HUES6 (cell line): ENCODE results near the gene PUDP.
"Not testable (repeated sequence)": the region's sequence is repeated elsewhere in the genome, so short reads cannot be mapped to it uniquely, and the experiment has no call there.

Experiments
- H3K27ac ChIP-seq: 2 replicates; pipeline ENCODE4 v1.7.0; 2013; ENCODE audit warnings: low read depth, mild to moderate bottlenecking, low read length, inconsistent platforms
- H3K27me3 ChIP-seq: 2 replicates; pipeline ENCODE4 v1.6.1; 2013; ENCODE audit warnings: low read length; ENCODE audit not compliant: control insufficient read depth, insufficient read depth
- H3K36me3 ChIP-seq: 2 replicates; pipeline ENCODE4 v1.6.1; 2013; ENCODE audit warnings: low read length; ENCODE audit not compliant: control insufficient read depth, insufficient read depth
- H3K4me1 ChIP-seq: 2 replicates; pipeline ENCODE4 v1.6.1; 2013; ENCODE audit warnings: low read length; ENCODE audit not compliant: control insufficient read depth, insufficient read depth
- H3K4me3 ChIP-seq: 2 replicates; pipeline ENCODE4 v1.5.1; 2013; ENCODE audit warnings: low read depth, low read length
- H3K9ac ChIP-seq: one replicate; pipeline ENCODE4 v1.6.1; 2013; ENCODE audit warnings: mild to moderate bottlenecking, low read length
- H3K9me3 ChIP-seq: 2 replicates; pipeline ENCODE4 v1.6.1; 2013; ENCODE audit warnings: low read depth, low read length; ENCODE audit not compliant: control insufficient read depth, insufficient read depth

The PUDP gene

GRCh38 chrX:7059859-7060258 is 88.1 kb downstream of the PUDP start:
- H3K4me1 ChIP-seq, result 0 out of 2 replicates have a peak, but pooled peaks cover 3% of the 10 kb centered on the region
- H3K9me3 ChIP-seq, result 0 out of 2 replicates have a peak, but pooled peaks cover 3% of the 10 kb centered on the region
- no peaks in the 10 kb centered on the region for H3K27me3 ChIP-seq
- H3K27ac ChIP-seq, result no peak overlapping the region
- no peak overlapping the region for H3K9ac ChIP-seq
- H3K4me3 ChIP-seq, result no peak overlapping the region
- peaks cover 19% of the 10 kb centered on the region for H3K36me3 ChIP-seq

GRCh38 chrX:7059214-7059838 is 88.6 kb downstream of the PUDP start:
- 0 out of 2 replicates have a peak, but pooled peaks cover 3% of the 10 kb centered on the region for H3K4me1 ChIP-seq
- no peak overlapping the region for H3K9ac ChIP-seq
- peaks cover 19% of the 10 kb centered on the region for H3K36me3 ChIP-seq
- 0 out of 2 replicates have a peak, but pooled peaks cover 3% of the 10 kb centered on the region for H3K9me3 ChIP-seq
- no peaks in the 10 kb centered on the region for H3K27me3 ChIP-seq
- no peak overlapping the region for H3K4me3 ChIP-seq
- H3K27ac ChIP-seq, result no peak overlapping the region

GRCh38 chrX:7055386-7056137 is 92.4 kb downstream of the PUDP start:
- Histone ChIP-seq H3K27ac (no peak overlapping the region), H3K9me3 (no peaks in the 10 kb centered on the region), H3K9ac (no peak overlapping the region), H3K27me3 (no peaks in the 10 kb centered on the region), H3K36me3 (peaks cover 12% of the 10 kb centered on the region), H3K4me1 (0 out of 2 replicates have a peak, but pooled peaks cover 1% of the 10 kb centered on the region), H3K4me3 (no peak overlapping the region)

- Histone ChIP-seq H3K36me3 (peaks cover 17% of the 10 kb centered on the region), H3K4me3 (no peak overlapping the region), H3K27ac (no peak overlapping the region), H3K4me1 (no peaks in the 10 kb centered on the region), H3K9ac (no peak overlapping the region), H3K9me3 (no peaks in the 10 kb centered on the region), H3K27me3 (no peaks in the 10 kb centered on the region)
These were observed 93.4 kb downstream of the PUDP start for GRCh38 chrX:7054219-7055216.

- Histone ChIP-seq H3K27ac (no peak overlapping the region), H3K4me3 (no peak overlapping the region), H3K9me3 (no peaks in the 10 kb centered on the region), H3K36me3 (peaks cover 15% of the 10 kb centered on the region), H3K27me3 (no peaks in the 10 kb centered on the region), H3K4me1 (no peaks in the 10 kb centered on the region), H3K9ac (no peak overlapping the region)
These were observed 95.4 kb downstream of the PUDP start for GRCh38 chrX:7052541-7052940.

GRCh38 chrX:7050271-7050670 is 97.7 kb downstream of the PUDP start:
- Histone ChIP-seq H3K36me3 (peaks cover 6% of the 10 kb centered on the region; the same call in 1 of the 2 replicates), H3K9ac (no peak overlapping the region), H3K4me3 (no peak overlapping the region), H3K9me3 (no peaks in the 10 kb centered on the region), H3K27ac (no peak overlapping the region), H3K27me3 (no peaks in the 10 kb centered on the region), H3K4me1 (no peaks in the 10 kb centered on the region)

- H3K27me3 ChIP-seq, result no peaks in the 10 kb centered on the region
- no peaks in the 10 kb centered on the region for H3K4me1 ChIP-seq
- H3K9ac ChIP-seq, result no peak overlapping the region
- H3K9me3 ChIP-seq, result no peaks in the 10 kb centered on the region
- no peak overlapping the region for H3K27ac ChIP-seq
- no peak overlapping the region for H3K4me3 ChIP-seq
- peaks cover 6% of the 10 kb centered on the region; the same call in 1 of the 2 replicates for H3K36me3 ChIP-seq
These were observed 100.0 kb downstream of the PUDP start for GRCh38 chrX:7047951-7048350.

GRCh38 chrX:7045238-7045955 is 102.6 kb downstream of the PUDP start:
- no peaks in the 10 kb centered on the region for H3K27me3 ChIP-seq
- H3K36me3 ChIP-seq, result peaks cover 6% of the 10 kb centered on the region; the same call in 1 of the 2 replicates
- no peak overlapping the region for H3K27ac ChIP-seq
- peaks cover 7% of the 10 kb centered on the region for H3K4me1 ChIP-seq
- no peaks in the 10 kb centered on the region for H3K9me3 ChIP-seq
- H3K4me3 ChIP-seq, result no peak overlapping the region
- H3K9ac ChIP-seq, result no peak overlapping the region

GRCh38 chrX:7043796-7044433 is 104.0 kb downstream of the PUDP start:
- H3K27me3 ChIP-seq, H3K27ac ChIP-seq, H3K9ac ChIP-seq, H3K4me1 ChIP-seq, H3K9me3 ChIP-seq, H3K36me3 ChIP-seq, H3K4me3 ChIP-seq: not testable (repeated sequence)

- no peaks in the 10 kb centered on the region for H3K36me3 ChIP-seq
- no peak overlapping the region for H3K4me3 ChIP-seq
- H3K9ac ChIP-seq, result no peak overlapping the region
- no peak overlapping the region for H3K27ac ChIP-seq
- H3K9me3 ChIP-seq, result no peaks in the 10 kb centered on the region
- H3K4me1 ChIP-seq, result no peaks in the 10 kb centered on the region
- H3K27me3 ChIP-seq, result no peaks in the 10 kb centered on the region
These were observed 119.7 kb downstream of the PUDP start for GRCh38 chrX:7028246-7028645.
